ENCODE results near the gene MAN1B1. TPM values are rescaled to one million over a fixed set of nuclear protein-coding genes. Genes with fewer than 3 reads are reported as not detected.

MAN1B1 gene
- total RNA-seq, 3 donors from 2014 or later (not counting 1 experiment from before 2014, with no cell fraction given): 75.1 to 99.4 (median 80.4) TPM

GRCh38 chr9:137083394-137084004, 3.3 kb upstream of the MAN1B1 start:
- Mint-ChIP-seq H3K9me3 (no peaks in the 10 kb centered on the region), H3K36me3 (no peaks in the 10 kb centered on the region), H3K27me3 (ENCODE audit: low read depth in 2 of 2) (no peaks in the 10 kb centered on the region), H3K27ac (no peak overlapping the region), H3K4me3 (no peak overlapping the region), H3K4me1 (peaks cover 15 to 17% of the 10 kb centered on the region in 2 donors)
- 80% methylated on average over 11 of the region's 12 CpGs for WGBS (ENCODE audit: insufficient coverage)
- no peak overlapping the region for H3K27ac ChIP-seq (ENCODE audit: low read length)
- H3K4me3 ChIP-seq (ENCODE audit: low read length): no peak overlapping the region
- DNase-seq (no peak), ATAC-seq (no peak)
- TF ChIP-seq CTCF (IDR thresholded peaks at IDR 0.05): no peak
- peaks cover 2% of the 10 kb centered on the region for H3K36me3 ChIP-seq (ENCODE audit: control insufficient read depth, insufficient read depth, low read length)
- peaks cover 23% of the 10 kb centered on the region for H3K4me1 ChIP-seq (ENCODE audit: control insufficient read depth, insufficient read depth, low read length)
- H3K27me3 ChIP-seq (ENCODE audit: control insufficient read depth, insufficient read depth, low read length): no peaks in the 10 kb centered on the region
- H3K9me3 ChIP-seq (ENCODE audit: control insufficient read depth, insufficient read depth, low read length): no peaks in the 10 kb centered on the region
- intact Hi-C loops (cut with micrococcal nuclease): no loop called here

GRCh38 chr9:137084526-137084925, 2.3 kb upstream of the MAN1B1 start:
- Mint-ChIP-seq H3K27ac (no peak overlapping the region), H3K36me3 (no peaks in the 10 kb centered on the region), H3K4me1 (peaks cover 15 to 24% of the 10 kb centered on the region in 2 donors), H3K27me3 (ENCODE audit: low read depth in 2 of 2) (no peaks in the 10 kb centered on the region), H3K4me3 (no peak overlapping the region), H3K9me3 (no peaks in the 10 kb centered on the region)
- Histone ChIP-seq H3K4me1 (ENCODE audit: control insufficient read depth, insufficient read depth, low read length) (peaks cover 18% of the 10 kb centered on the region), H3K36me3 (ENCODE audit: control insufficient read depth, insufficient read depth, low read length) (no peaks in the 10 kb centered on the region), H3K27me3 (ENCODE audit: control insufficient read depth, insufficient read depth, low read length) (no peaks in the 10 kb centered on the region), H3K27ac (ENCODE audit: low read length) (no peak overlapping the region), H3K9me3 (ENCODE audit: control insufficient read depth, insufficient read depth, low read length) (no peaks in the 10 kb centered on the region), H3K4me3 (ENCODE audit: low read length) (no peak overlapping the region)
- 84% methylated on average over 9 of the region's 9 CpGs for WGBS (ENCODE audit: insufficient coverage)
- no peak for DNase-seq
- intact Hi-C loops (cut with micrococcal nuclease): no loop called here
- TF ChIP-seq CTCF (IDR thresholded peaks at IDR 0.05): no peak
- no peak for ATAC-seq

- no peak for TF ChIP-seq CTCF (IDR thresholded peaks at IDR 0.05)
- H3K9me3 ChIP-seq (ENCODE audit: control insufficient read depth, insufficient read depth, low read length): no peaks in the 10 kb centered on the region
- no peaks in the 10 kb centered on the region for H3K9me3 Mint-ChIP-seq
- peaks cover 18% of the 10 kb centered on the region for H3K4me1 ChIP-seq (ENCODE audit: control insufficient read depth, insufficient read depth, low read length)
- no peaks in the 10 kb centered on the region for H3K27me3 Mint-ChIP-seq (ENCODE audit: low read depth in 2 of 2)
- H3K4me3 Mint-ChIP-seq: peak overlapping the region; percentile 95
- H3K36me3 ChIP-seq (ENCODE audit: control insufficient read depth, insufficient read depth, low read length): peaks cover 5% of the 10 kb centered on the region
- H3K27ac Mint-ChIP-seq: peak overlapping the region; percentile 92 to 96
- intact Hi-C loops (cut with micrococcal nuclease): no loop called here
- H3K27ac ChIP-seq (ENCODE audit: low read length): peak overlapping the region; percentile 81
- peak overlapping the region; percentile 57 for H3K4me3 ChIP-seq (ENCODE audit: low read length)
- DNase-seq (peak in 1 of 2 donors; percentile 48), ATAC-seq (peak in 2 of 3 donors; percentile 2 to 6)
- H3K27me3 ChIP-seq (ENCODE audit: control insufficient read depth, insufficient read depth, low read length): no peaks in the 10 kb centered on the region
- H3K36me3 Mint-ChIP-seq: no peaks in the 10 kb centered on the region
- WGBS (ENCODE audit: insufficient coverage): 2% methylated on average over 58 of the region's 58 CpGs
- peaks cover 15 to 29% of the 10 kb centered on the region in 2 donors for H3K4me1 Mint-ChIP-seq
Measured at GRCh38 chr9:137085920-137086530, 760 bp upstream of the MAN1B1 start.

Measured in natural killer cell (primary cell).